ENCODE results near the gene ACIN1. TPM values are rescaled to one million over a fixed set of nuclear protein-coding genes. Genes with fewer than 3 reads are reported as not detected.

ACIN1 gene
- total and polyA plus RNA-seq, 2 of the 13 experiments (the other 11 are each of a cell fraction or from before 2014, with no cell fraction given): 165 to 183 TPM

GRCh38 chr14:23056145-23056955 lies 38.6 kb downstream of the ACIN1 start (continued):
- peak; percentile 16; the same call in 1 of the 2 replicates for TF ChIP-seq ZNF276 (CRISPR knock-in tag; IDR thresholded peaks at IDR 0.05; ENCODE audit: low read depth)
- peak; percentile 85; the same call in 1 of the 2 replicates for TF ChIP-seq ZNF792 (CRISPR knock-in tag; IDR thresholded peaks at IDR 0.05)
- TF ChIP-seq ZNF12 (CRISPR knock-in tag; IDR thresholded peaks at IDR 0.05): no peak
- TF ChIP-seq MYPOP (CRISPR knock-in tag; IDR thresholded peaks at IDR 0.05): 0 out of 2 replicates have a peak, but pooled peaks have one; percentile 69
- TF ChIP-seq SMC3 (IDR thresholded peaks at IDR 0.05; ENCODE audit: low read length): peak; percentile 59
- TF ChIP-seq MXI1 (IDR thresholded peaks at IDR 0.05; ENCODE audit: borderline replicate concordance, low read depth, low read length): 0 out of 3 replicates have a peak, but pooled peaks have one; percentile 3
- no peak for TF ChIP-seq FOXP1 (IDR thresholded peaks at IDR 0.05)
- TF ChIP-seq FOXP1 (CRISPR knock-in tag; IDR thresholded peaks at IDR 0.05): no peak
- peak; percentile 98 for TF ChIP-seq CTCF (CRISPR knock-in tag; IDR thresholded peaks at IDR 0.05)
- TF ChIP-seq ZNF597 (CRISPR knock-in tag; IDR thresholded peaks at IDR 0.05): no peak
- peak; percentile 82; the same call in 1 of the 2 replicates for TF ChIP-seq ZNF619 (CRISPR knock-in tag; IDR thresholded peaks at IDR 0.05)
- no peak for TF ChIP-seq RNF219 (CRISPR knock-in tag; IDR thresholded peaks at IDR 0.05)
- TF ChIP-seq ZNF280D (CRISPR knock-in tag; IDR thresholded peaks at IDR 0.05): 0 out of 2 replicates have a peak, but pooled peaks have one; percentile 13
- peak; percentile 78; the same call in 1 of the 2 replicates for TF ChIP-seq ZNF709 (CRISPR knock-in tag; IDR thresholded peaks at IDR 0.05)
- peak; percentile 19; the same call in 1 of the 2 replicates for TF ChIP-seq ARNTL (CRISPR knock-in tag; IDR thresholded peaks at IDR 0.05)
- 0 out of 2 replicates have a peak, but pooled peaks have one; percentile 24 for TF ChIP-seq ELF1 (CRISPR knock-in tag; IDR thresholded peaks at IDR 0.05)
- TF ChIP-seq CEBPG (CRISPR knock-in tag; IDR thresholded peaks at IDR 0.05): 0 out of 2 replicates have a peak, but pooled peaks have one; percentile 32
- TF ChIP-seq ZZZ3 (CRISPR knock-in tag; IDR thresholded peaks at IDR 0.05; ENCODE audit: borderline replicate concordance): 0 out of 2 replicates have a peak, but pooled peaks have one; percentile 48

Data from HepG2 (cell line).